ENCODE data around the gene ETS2.

Gene ETS2

GRCh38 chr21:38777531-38777930 lies 28.2 kb upstream of the ETS2 start:
- TF ChIP-seq CTCF (conservative IDR thresholded peaks at IDR 0.05; ENCODE audit: low read length): no peak
- no peak for DNase-seq (ENCODE audit: low read depth)
- no peak overlapping the region for H3K4me3 ChIP-seq (ENCODE audit: low read length)

GRCh38 chr21:38780879-38781278 lies 24.9 kb upstream of the ETS2 start:
- no peak for DNase-seq (ENCODE audit: low read depth)
- TF ChIP-seq CTCF (conservative IDR thresholded peaks at IDR 0.05; ENCODE audit: low read length): no peak
- H3K4me3 ChIP-seq (ENCODE audit: low read length): no peak overlapping the region

- no peak overlapping the region for H3K4me3 ChIP-seq (ENCODE audit: low read length)
- no peak for TF ChIP-seq CTCF (conservative IDR thresholded peaks at IDR 0.05; ENCODE audit: low read length)
- DNase-seq (ENCODE audit: low read depth): no peak
Observed at GRCh38 chr21:38784458-38785266, 21.1 kb upstream of the ETS2 start.

- no peak for DNase-seq (ENCODE audit: low read depth)
- no peak for TF ChIP-seq CTCF (conservative IDR thresholded peaks at IDR 0.05; ENCODE audit: low read length)
- H3K4me3 ChIP-seq (ENCODE audit: low read length): no peak overlapping the region
Observed at GRCh38 chr21:38785483-38785882, 20.2 kb upstream of the ETS2 start.

GRCh38 chr21:38787016-38787415 lies 18.7 kb upstream of the ETS2 start:
- DNase-seq (ENCODE audit: low read depth): no peak
- no peak for TF ChIP-seq CTCF (conservative IDR thresholded peaks at IDR 0.05; ENCODE audit: low read length)
- H3K4me3 ChIP-seq (ENCODE audit: low read length): no peak overlapping the region

GRCh38 chr21:38787461-38788274 lies 18.1 kb upstream of the ETS2 start:
- DNase-seq (ENCODE audit: low read depth): peak; percentile 31
- no peak overlapping the region for H3K4me3 ChIP-seq (ENCODE audit: low read length)
- no peak for TF ChIP-seq CTCF (conservative IDR thresholded peaks at IDR 0.05; ENCODE audit: low read length)

Measured in AG10803 (cell line).